NCI-H1694 (cell line): Measurements from ENCODE around the gene HS3ST3B1.

Experiments
- DNase-seq: peaks from one replicate; lab custom pipeline; 2025; lab: John Stamatoyannopoulos, UW

HS3ST3B1 gene

GRCh38 chr17:14321476-14321949 lies 20.6 kb downstream of the HS3ST3B1 start:
- no peak for DNase-seq

DNA sequence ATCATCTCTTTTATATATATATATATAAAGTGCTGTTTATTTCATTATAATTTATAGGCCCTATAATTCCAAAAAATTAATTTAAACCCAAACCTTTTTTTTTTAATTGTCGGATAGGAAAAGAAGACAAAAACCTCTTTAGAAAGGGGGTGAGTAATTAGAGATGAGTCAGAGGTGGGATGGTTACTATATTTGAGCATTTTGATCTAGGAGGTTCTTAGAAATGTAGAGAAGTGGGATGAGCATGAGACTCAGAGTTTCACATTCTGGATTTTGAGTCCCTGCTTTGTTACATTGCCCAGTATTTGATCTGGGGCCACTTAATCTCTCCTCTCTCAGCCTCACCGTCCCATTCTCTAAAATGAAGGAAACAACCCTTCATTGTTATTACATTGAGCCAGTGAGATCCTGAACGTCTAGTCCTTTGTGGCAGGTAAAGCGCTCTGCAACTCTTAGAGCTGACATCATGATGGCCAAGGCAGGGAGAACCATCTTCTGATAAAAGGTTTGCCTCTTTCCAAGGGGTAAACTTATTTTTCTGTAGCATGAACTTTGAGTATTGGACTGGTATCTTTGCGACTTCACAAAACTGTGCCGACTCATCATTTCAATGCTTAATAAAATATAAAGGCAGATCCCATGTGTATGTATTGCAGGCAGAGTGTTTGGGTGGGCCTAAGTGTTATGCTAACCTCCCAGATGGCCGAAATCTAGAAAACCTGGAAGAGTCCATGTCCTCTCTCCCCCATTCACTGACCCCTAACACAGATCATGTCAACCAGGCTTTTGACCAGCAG lies 21.3 kb downstream of the HS3ST3B1 start:
- no peak for DNase-seq

- no peak for DNase-seq
Observed at GRCh38 chr17:14323522-14323981, 22.7 kb downstream of the HS3ST3B1 start.

- DNase-seq = no peak
Observed at GRCh38 chr17:14325618-14326167, 24.8 kb downstream of the HS3ST3B1 start.

- no peak for DNase-seq
Observed at GRCh38 chr17:14329900-14330491, 29.1 kb downstream of the HS3ST3B1 start.

GRCh38 chr17:14330492-14330962 lies 29.6 kb downstream of the HS3ST3B1 start:
- DNase-seq = no peak

- no peak for DNase-seq
Observed at GRCh38 chr17:14331225-14331981, 30.5 kb downstream of the HS3ST3B1 start.

- no peak for DNase-seq
Observed at GRCh38 chr17:14331982-14332298, 31.1 kb downstream of the HS3ST3B1 start.

DNA sequence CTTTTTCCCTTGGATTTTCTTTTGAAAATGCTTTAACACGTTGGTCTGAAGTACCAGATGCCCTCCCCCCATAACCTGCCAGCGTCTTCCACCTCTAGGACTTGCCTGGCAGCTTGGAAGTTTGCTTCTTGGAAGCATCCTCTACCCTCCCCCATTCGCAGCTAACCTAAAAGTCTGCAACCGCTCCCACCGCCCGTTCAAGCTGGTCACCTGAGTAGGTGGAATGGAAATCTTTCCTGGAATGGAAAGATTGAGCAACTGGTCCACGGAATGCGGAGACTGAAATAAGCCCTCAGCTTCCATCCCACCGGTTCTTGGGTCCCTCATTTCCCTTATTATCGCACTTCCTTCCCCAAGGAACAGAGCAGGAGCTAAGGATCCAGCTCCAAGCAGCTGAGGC lies 31.4 kb downstream of the HS3ST3B1 start:
- no peak for DNase-seq

- no peak for DNase-seq
Observed at GRCh38 chr17:14333506-14333905, 32.6 kb downstream of the HS3ST3B1 start.

DNA sequence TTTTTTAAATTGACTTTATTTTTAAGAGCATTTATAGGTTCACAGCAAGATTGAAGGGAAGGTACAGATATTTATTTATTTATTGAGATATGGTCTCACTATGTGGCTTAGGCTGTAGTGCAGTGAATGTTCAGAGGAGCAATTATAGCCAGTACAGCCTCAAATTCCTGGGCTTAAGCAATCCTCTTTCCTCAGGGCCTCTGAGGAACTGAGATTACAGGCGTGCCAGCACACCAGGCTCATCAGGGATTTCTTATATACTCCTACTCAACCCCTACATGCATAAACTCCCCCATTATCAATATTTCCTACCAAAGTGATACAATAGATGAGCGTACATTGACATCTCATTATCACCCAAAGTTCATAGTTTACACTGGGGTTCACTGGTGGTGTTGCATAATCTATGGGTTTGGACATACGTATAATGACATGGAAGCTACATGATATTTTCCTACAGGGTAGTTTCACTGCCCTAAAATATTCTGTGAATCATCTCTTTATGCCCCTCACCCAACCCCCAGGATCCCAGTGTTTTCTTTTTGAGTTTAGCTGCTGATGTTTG lies 33.5 kb downstream of the HS3ST3B1 start:
- DNase-seq = no peak

DNA sequence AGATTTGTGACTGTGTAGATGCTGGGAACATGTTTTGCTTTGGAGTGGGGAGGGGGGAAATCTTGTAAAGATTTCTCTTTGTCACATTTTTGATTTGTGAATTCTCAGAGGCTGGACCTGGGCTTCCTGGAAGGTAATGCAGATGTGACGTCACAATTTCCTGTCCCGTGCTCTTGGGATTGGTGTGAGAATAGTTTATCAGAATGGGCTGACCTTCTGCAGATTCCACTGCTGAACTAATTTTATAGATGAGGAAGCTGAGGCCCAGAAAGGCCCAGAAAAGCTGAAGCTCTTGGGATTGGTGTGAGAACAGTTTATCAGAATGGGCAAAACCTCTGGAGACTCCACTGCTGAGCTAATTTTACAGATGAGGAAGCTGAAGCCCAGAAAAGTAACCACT lies 34.0 kb downstream of the HS3ST3B1 start:
- no peak for DNase-seq

DNA sequence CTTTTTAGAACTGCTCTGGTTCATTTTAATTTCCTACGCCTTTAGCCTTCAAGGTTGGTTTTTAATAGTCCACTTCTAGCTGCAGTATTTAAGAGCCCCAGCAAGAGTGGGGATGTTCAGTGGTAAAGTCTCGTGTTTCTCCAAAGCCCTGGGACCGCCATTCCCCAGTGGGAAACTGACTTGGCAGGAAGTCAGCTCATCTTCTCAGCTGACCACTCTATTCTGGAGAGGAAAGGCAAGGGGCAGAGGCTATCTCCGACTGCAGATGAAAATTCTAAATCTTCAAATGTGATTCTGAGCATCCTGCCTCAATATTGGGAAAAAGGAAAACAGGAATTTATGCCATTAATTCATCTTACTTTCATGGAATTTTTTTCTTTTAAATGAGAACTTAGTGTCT lies 35.5 kb downstream of the HS3ST3B1 start:
- DNase-seq = no peak

GRCh38 chr17:14337596-14338079 lies 36.8 kb downstream of the HS3ST3B1 start:
- no peak for DNase-seq

DNA sequence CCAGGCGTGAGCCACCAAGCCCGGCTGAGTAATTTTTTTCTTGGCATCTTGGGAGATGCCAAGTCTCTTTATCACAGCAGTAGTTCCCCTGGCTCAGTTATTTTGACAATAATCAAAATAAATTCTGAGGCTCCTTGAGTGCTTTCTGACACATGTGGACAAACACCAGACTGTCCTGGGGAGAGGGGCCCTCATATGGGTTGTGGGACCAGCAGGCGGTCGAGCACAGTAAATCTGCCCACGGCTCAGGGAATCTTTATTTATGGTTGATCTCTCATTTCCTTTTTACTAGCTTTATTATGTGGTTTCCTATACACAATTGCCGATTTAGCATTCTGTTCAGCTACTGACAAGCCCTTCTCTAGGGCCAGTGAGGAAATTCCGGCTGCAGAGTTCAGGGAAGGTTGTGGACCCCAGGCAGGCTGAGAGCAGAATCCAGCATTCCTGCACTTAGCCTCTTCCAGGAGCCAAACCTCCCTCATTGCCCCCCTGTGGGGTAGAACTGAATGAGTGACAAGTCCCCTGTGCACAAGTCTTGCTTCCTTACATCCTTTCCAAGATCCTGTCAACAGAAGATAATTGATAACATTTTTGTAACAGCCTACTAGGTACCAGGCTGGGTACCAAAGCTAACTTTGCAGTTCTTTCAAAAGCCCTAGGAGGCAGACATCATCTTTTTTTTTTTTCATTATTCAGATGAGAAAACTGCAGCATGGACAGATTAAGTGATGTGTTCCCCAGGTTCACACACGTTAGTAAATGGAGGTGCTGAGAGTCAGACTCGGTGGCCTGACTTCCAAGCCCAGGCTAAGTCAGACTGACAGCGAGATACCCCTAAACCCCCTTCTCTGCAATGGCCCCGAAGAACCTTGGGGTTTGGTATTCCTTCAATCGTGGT lies 40.2 kb downstream of the HS3ST3B1 start:
- DNase-seq = no peak

GRCh38 chr17:14341866-14342265 lies 41.0 kb downstream of the HS3ST3B1 start:
- DNase-seq = no peak

DNA sequence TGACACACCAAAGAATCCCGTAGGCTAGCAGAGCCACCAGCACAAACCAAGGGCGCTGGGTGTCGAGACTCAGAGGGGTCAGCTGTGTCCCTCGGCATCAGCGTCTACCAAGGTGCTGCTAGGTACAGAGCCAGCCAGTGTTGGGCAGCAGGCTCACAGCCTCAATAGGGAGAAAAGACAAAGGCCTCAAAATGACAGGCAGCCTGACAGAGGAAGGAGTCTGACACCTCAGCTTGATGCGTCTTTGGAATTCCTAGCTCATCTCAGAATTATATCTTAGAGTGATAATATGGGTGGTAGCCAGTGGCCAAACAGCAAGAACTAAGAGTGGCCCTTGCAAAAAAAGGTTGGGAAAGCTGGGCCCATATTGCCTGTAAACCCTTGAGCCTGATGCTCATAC lies 45.9 kb downstream of the HS3ST3B1 start:
- no peak for DNase-seq

GRCh38 chr17:14351493-14351892 lies 50.6 kb downstream of the HS3ST3B1 start:
- DNase-seq = no peak

GRCh38 chr17:14352136-14352535 lies 51.3 kb downstream of the HS3ST3B1 start:
- DNase-seq = no peak

- DNase-seq = no peak
Observed at GRCh38 chr17:14353861-14354474, 53.1 kb downstream of the HS3ST3B1 start.
